Subcutaneous adipose tissue (tissue), 4 donors: ENCODE measurements around the gene NFATC1. TPM values are rescaled to one million over a fixed set of nuclear protein-coding genes. Genes with fewer than 3 reads are reported as not detected.

ENCODE experiments used
- CTCF ChIP-seq: fragments of 450-650 bp; IDR thresholded peaks from one replicate; pipeline ENCODE4 v1.5.1; 2016; ENCODE audit warnings: low read depth, mild to moderate bottlenecking, control low read depth, antibody characterized with exemption, moderate library complexity
- total RNA-seq, 4 donors: library from RNA; depleted of rRNA; stranded (reverse); fragments of >200 nt; gene quantifications; one replicate each; pipeline ENCODE4 v1.1.0, GENCODE V29; 2016

The NFATC1 gene
- total RNA-seq, 4 donors from 2014 or later: 9.8 to 17.2 (median 11.5) TPM

- no peak for TF ChIP-seq CTCF
These were observed 77.2 kb downstream of the NFATC1 start for GRCh38 chr18:79472946-79473345.

- TF ChIP-seq CTCF: no peak
These were observed 80.5 kb downstream of the NFATC1 start for GRCh38 chr18:79476031-79476917.

GRCh38 chr18:79476918-79477571 is 81.3 kb downstream of the NFATC1 start:
- no peak for TF ChIP-seq CTCF

- no peak for TF ChIP-seq CTCF
These were observed 82.2 kb downstream of the NFATC1 start for GRCh38 chr18:79477711-79478483.

- no peak for TF ChIP-seq CTCF
These were observed 82.9 kb downstream of the NFATC1 start for GRCh38 chr18:79478484-79479115.

- no peak for TF ChIP-seq CTCF
These were observed 83.5 kb downstream of the NFATC1 start for GRCh38 chr18:79479116-79479760.
